ENCODE results near the gene AKAP10. TPM values are rescaled to one million over a fixed set of nuclear protein-coding genes. Genes with fewer than 3 reads are reported as not detected.

The AKAP10 gene
- total and polyA plus RNA-seq, 2 donors (not counting 3 experiments of a cell fraction or from before 2014, with no cell fraction given): 10.0 to 27.1 TPM

DNA sequence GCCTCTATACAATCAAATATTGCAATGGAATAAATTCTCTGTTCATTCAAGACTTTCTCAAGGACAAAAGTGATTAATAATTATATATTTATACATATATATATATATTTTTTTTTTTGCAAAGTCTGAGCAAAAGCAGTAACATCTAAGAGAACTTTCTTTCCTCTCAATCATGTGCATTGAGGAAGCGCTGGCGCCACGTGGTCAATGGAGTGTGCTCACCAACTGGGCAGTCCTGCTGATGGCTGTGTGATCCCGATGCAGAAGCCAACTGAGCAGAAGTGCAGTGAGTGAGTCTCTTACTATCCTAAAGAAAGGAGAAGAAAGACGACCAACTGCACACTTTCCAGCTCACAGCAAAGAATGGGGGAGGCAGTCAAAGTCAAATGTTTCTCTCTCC lies 72.7 kb downstream of the AKAP10 start:
- Histone ChIP-seq H4K20me1 (replicated peaks; ENCODE audit: control insufficient read depth, extremely low read depth, insufficient read depth, low read length) (no peaks in the 10 kb centered on the region), H3K79me2 (ENCODE audit: control insufficient read depth, insufficient read depth, low read length) (no peaks in the 10 kb centered on the region), H3K4me1 (ENCODE audit: control insufficient read depth, extremely low read depth, insufficient read depth, low read length) (no peaks in the 10 kb centered on the region), H3K27ac (ENCODE audit: insufficient read depth, low read depth, low read length) (no peak overlapping the region), H3K4me3 (replicated peaks in 1 of 3; ENCODE audit: insufficient read depth in 1 of 3, low read depth in 1 of 3, low read length in 3 of 3) (no peak overlapping the region), H2AFZ (ENCODE audit: low read depth, low read length) (no peak overlapping the region), H3K9me3 (replicated peaks; ENCODE audit: control insufficient read depth, insufficient read depth, low read length) (no peaks in the 10 kb centered on the region), H3K9ac (replicated peaks; ENCODE audit: extremely low read depth, insufficient read depth, low read length) (no peak overlapping the region), H3K27me3 (ENCODE audit: control insufficient read depth in 2 of 2, insufficient read depth in 2 of 2, low read length in 2 of 2) (no peaks in the 10 kb centered on the region), H3K36me3 (ENCODE audit: control insufficient read depth in 2 of 2, extremely low read depth in 1 of 2, insufficient read depth in 2 of 2, low read length in 2 of 2) (peaks cover 17 to 18% of the 10 kb centered on the region in 2 experiments), H3K9me1 (replicated peaks; ENCODE audit: control insufficient read depth, extremely low read depth, insufficient read depth, low read length) (no peaks in the 10 kb centered on the region), H3K4me2 (ENCODE audit: insufficient read depth, low read length) (no peak overlapping the region)
- DNase-seq (ENCODE audit: low read depth, low spot score) (no peak), FAIRE-seq (no peak)
- dilution Hi-C loops (cut with MboI; ENCODE audit: extremely low pct_ligation_motif_present, low sequenced_read_pairs): no loop called here
- intact Hi-C loops (cut with micrococcal nuclease): loop anchor here (5.0 kb wide), 1 partner anchor 38 kb away; the partner anchor contains the start of gene ULK2
- BruUV-seq (replicated peaks): no TSS peak
- TF ChIP-seq POLR2A (IDR thresholded peaks at IDR 0.05; ENCODE audit: low read depth, low read length): no peak
- TF ChIP-seq JUN (IDR thresholded peaks at IDR 0.05; ENCODE audit: borderline replicate concordance, insufficient read depth, insufficient read length, low read depth): no peak
- no peak for TF ChIP-seq GATA2 (IDR thresholded peaks at IDR 0.05; ENCODE audit: insufficient read depth, insufficient read length, low read depth, low read length)
- TF ChIP-seq EZH2 (IDR thresholded peaks at IDR 0.05; ENCODE audit: borderline replicate concordance, low read depth, low read length, severe bottlenecking): no peak
- TF ChIP-seq MYC (IDR thresholded peaks at IDR 0.05; ENCODE audit: low read depth, low read length): no peak
- TF ChIP-seq, protein P1, sequence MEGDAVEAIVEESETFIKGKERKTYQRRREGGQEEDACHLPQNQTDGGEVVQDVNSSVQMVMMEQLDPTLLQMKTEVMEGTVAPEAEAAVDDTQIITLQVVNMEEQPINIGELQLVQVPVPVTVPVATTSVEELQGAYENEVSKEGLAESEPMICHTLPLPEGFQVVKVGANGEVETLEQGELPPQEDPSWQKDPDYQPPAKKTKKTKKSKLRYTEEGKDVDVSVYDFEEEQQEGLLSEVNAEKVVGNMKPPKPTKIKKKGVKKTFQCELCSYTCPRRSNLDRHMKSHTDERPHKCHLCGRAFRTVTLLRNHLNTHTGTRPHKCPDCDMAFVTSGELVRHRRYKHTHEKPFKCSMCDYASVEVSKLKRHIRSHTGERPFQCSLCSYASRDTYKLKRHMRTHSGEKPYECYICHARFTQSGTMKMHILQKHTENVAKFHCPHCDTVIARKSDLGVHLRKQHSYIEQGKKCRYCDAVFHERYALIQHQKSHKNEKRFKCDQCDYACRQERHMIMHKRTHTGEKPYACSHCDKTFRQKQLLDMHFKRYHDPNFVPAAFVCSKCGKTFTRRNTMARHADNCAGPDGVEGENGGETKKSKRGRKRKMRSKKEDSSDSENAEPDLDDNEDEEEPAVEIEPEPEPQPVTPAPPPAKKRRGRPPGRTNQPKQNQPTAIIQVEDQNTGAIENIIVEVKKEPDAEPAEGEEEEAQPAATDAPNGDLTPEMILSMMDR (IDR thresholded peaks at IDR 0.05; ENCODE audit: extremely low read depth in 1 of 2, insufficient read depth in 1 of 2, low read depth in 1 of 2, low read length in 2 of 2): no peak
- TF ChIP-seq FOS (IDR thresholded peaks at IDR 0.05; ENCODE audit: borderline replicate concordance, insufficient read depth, low read length): no peak
- no peak for TF ChIP-seq POLR2AphosphoS5 (IDR thresholded peaks at IDR 0.05; ENCODE audit: insufficient read depth, low read depth, low read length)
- TF ChIP-seq, protein P2, sequence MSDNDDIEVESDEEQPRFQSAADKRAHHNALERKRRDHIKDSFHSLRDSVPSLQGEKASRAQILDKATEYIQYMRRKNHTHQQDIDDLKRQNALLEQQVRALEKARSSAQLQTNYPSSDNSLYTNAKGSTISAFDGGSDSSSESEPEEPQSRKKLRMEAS (IDR thresholded peaks at IDR 0.05; ENCODE audit: insufficient read depth, insufficient read length): no peak
- POLR2A ChIA-PET: no interaction called here
- CTCF ChIA-PET: no interaction called here
